Measurements from ENCODE around the gene PJVK. TPM values are rescaled to one million over a fixed set of nuclear protein-coding genes. Genes with fewer than 3 reads are reported as not detected.

Gene PJVK
- total and polyA plus RNA-seq, 9 of the 15 experiments (the other 6 are each of a cell fraction or from before 2014, with no cell fraction given) = 0.11 to 1.5 (median 0.73) TPM

GRCh38 chr2:178401994-178402437 is 49.2 kb upstream of the PJVK start (continued):
- no peak for TF ChIP-seq PATZ1 (CRISPR knock-in tag; IDR thresholded peaks at IDR 0.05; ENCODE audit: borderline replicate concordance)
- no peak for TF ChIP-seq ZBTB5 (IDR thresholded peaks at IDR 0.05)
- TF ChIP-seq AFF1 (IDR thresholded peaks at IDR 0.05; ENCODE audit: low read depth in 1 of 2, partially characterized antibody in 2 of 2) = peak in 1 of 2 experiments; percentile 34
- no peak for TF ChIP-seq CBX1 (IDR thresholded peaks at IDR 0.05; ENCODE audit: low read depth)
- no peak for TF ChIP-seq SAP30 (IDR thresholded peaks at IDR 0.05; ENCODE audit: borderline replicate concordance, insufficient read depth, low read depth, low read length, poor library complexity, severe bottlenecking)
- TF ChIP-seq ATF3 (IDR thresholded peaks at IDR 0.05) = peak; percentile 76
- no peak for TF ChIP-seq ATF3 (CRISPR knock-in tag; conservative IDR thresholded peaks at IDR 0.05)
- TF ChIP-seq CEBPG (CRISPR knock-in tag; IDR thresholded peaks at IDR 0.05) = peak; percentile 73; the same call in 1 of the 2 replicates
- TF ChIP-seq CEBPG (tag; conservative IDR thresholded peaks at IDR 0.05 in 1 of 2, IDR thresholded peaks at IDR 0.05 in 1 of 2) = peak in 1 of 2 experiments; percentile 48; a peak in 1 of 4 replicates
- peak; percentile 98 for TF ChIP-seq HMBOX1 (IDR thresholded peaks at IDR 0.05)
- TF ChIP-seq RBBP5 (IDR thresholded peaks at IDR 0.05; ENCODE audit: borderline replicate concordance, insufficient read depth, low read length, poor library complexity, severe bottlenecking) = no peak
- no peak for TF ChIP-seq NR2C2 (CRISPR knock-in tag; IDR thresholded peaks at IDR 0.05)
- TF ChIP-seq NR2C2 (tag; IDR thresholded peaks at IDR 0.05) = 0 out of 2 replicates have a peak, but pooled peaks have one; percentile 40
- TF ChIP-seq USF2 (CRISPR knock-in tag; IDR thresholded peaks at IDR 0.05) = no peak
- peak in 1 of 2 experiments; percentile 84; a peak in 2 of 4 replicates for TF ChIP-seq TRIM24 (IDR thresholded peaks at IDR 0.05)
- peak; percentile 94 for TF ChIP-seq ZNF384 (IDR thresholded peaks at IDR 0.05; ENCODE audit: low read depth, low read length)

All from K562 (cell line).